SK-N-SH (cell line): ENCODE data around the gene UGT1A10. TPM values are rescaled to one million over a fixed set of nuclear protein-coding genes. Genes with fewer than 3 reads are reported as not detected.

ENCODE experiments used
- CTCF ChIA-PET: fragments of 300-600, 350-600 bp; formaldehyde crosslinking; extraction: SDS; loops from one replicate; lab custom pipeline; 2021; lab: Yijun Ruan, JAX
- POLR2A ChIA-PET: fragments of 350-600 bp; sonication (Branson Sonifier 250); formaldehyde crosslinking; extraction: SDS; loops from one replicate; lab custom pipeline; 2020; ENCODE audit warnings: antibody characterized with exemption, inconsistent platforms; lab: Yijun Ruan, JAX
- DNase-seq: peaks from one replicate; pipeline ENCODE4 v3.0.0; 2012
- H2AFZ ChIP-seq: fragments of 200-600 bp; sonication (generic); 2 replicates; pipeline ENCODE4 v1.8.1; 2016; ENCODE audit warnings: antibody characterized with exemption, mild to moderate bottlenecking, low read depth
- H3F3A ChIP-seq: fragments of 200-600 bp; sonication (generic); replicated peaks from 2 replicates; pipeline ENCODE3; 2016; ENCODE audit warnings: antibody characterized with exemption, mild to moderate bottlenecking; ENCODE audit not compliant: insufficient read depth
- H3K27ac ChIP-seq, 2 experiments: fragments of 200-500 bp in 1 of 2; fragments of 200-600 bp in 1 of 2; sonication (Bioruptor generic) in 1 of 2; sonication (generic), shearing (Covaris generic) in 1 of 2; 2 replicates each; pipeline versions ENCODE4 v1.5.1 to v1.6.1; 2014 to 2016; ENCODE audit warnings: low read depth in 2 of 2, inconsistent platforms in 1 of 2, low read length in 1 of 2, mild to moderate bottlenecking in 1 of 2, mixed read lengths in 1 of 2
- H3K27me3 ChIP-seq: fragments of 200-600 bp; sonication (generic), shearing (Covaris generic); 2 replicates; pipeline ENCODE4 v1.6.1; 2016; ENCODE audit warnings: mixed run types; ENCODE audit not compliant: insufficient read depth
- H3K36me3 ChIP-seq, 2 experiments: fragments of 200-500 bp in 1 of 2; fragments of 200-600 bp in 1 of 2; sonication (Bioruptor generic) in 1 of 2; sonication (generic) in 1 of 2; replicated peaks in 1 of 2; 2 replicates each; pipeline versions ENCODE3 to v1.5.1; 2014 to 2016; ENCODE audit warnings: low read length in 1 of 2, mild to moderate bottlenecking in 1 of 2; ENCODE audit not compliant: insufficient read depth in 2 of 2, control insufficient read depth in 1 of 2
- H3K4me1 ChIP-seq, 2 experiments: fragments of 200-500 bp in 1 of 2; fragments of 200-600 bp in 1 of 2; sonication (Bioruptor generic) in 1 of 2; sonication (generic), shearing (Covaris generic) in 1 of 2; 2 replicates each; pipeline versions ENCODE4 v1.5.1 to v1.6.1; 2014 to 2016; ENCODE audit warnings: low read depth in 1 of 2, low read length in 1 of 2, mixed run types in 1 of 2; ENCODE audit not compliant: insufficient read depth in 2 of 2, control insufficient read depth in 1 of 2
- H3K4me2 ChIP-seq: fragments of 200-600 bp; sonication (generic), shearing (Covaris generic); 2 replicates; pipeline ENCODE4 v1.6.1; 2017; ENCODE audit warnings: mixed run types
- H3K4me3 ChIP-seq, 2 experiments: fragments of 200-500 bp in 1 of 2; fragments of 200-600 bp in 1 of 2; sonication (Bioruptor generic) in 1 of 2; sonication (generic), shearing (Covaris generic) in 1 of 2; 2 replicates each; pipeline versions ENCODE4 v1.5.1 to v1.8.1; 2014 to 2016; ENCODE audit warnings: low read depth in 2 of 2, inconsistent platforms in 1 of 2, low read length in 1 of 2, mild to moderate bottlenecking in 1 of 2, mixed read lengths in 1 of 2, moderate library complexity in 1 of 2
- H3K79me2 ChIP-seq: fragments of 200-600 bp; sonication (generic); 2 replicates; pipeline ENCODE4 v1.8.1; 2017; ENCODE audit warnings: mild to moderate bottlenecking; ENCODE audit not compliant: insufficient read depth
- H3K9ac ChIP-seq: fragments of 200-600 bp; sonication (generic); 2 replicates; pipeline ENCODE4 v1.6.1; 2017; ENCODE audit warnings: mixed run types
- H3K9me2 ChIP-seq: fragments of 200-600 bp; sonication (generic); 2 replicates; pipeline ENCODE4 v1.6.1; 2017; ENCODE audit warnings: mixed run types
- H3K9me3 ChIP-seq: fragments of 200-600 bp; sonication (generic); 2 replicates; pipeline ENCODE4 v1.6.1; 2017; ENCODE audit warnings: mixed run types, mild to moderate bottlenecking, moderate library complexity
- H4K20me1 ChIP-seq: fragments of 200-600 bp; sonication (generic); 2 replicates; pipeline ENCODE4 v1.6.1; 2017; ENCODE audit warnings: mild to moderate bottlenecking, mixed run types; ENCODE audit not compliant: insufficient read depth
- CTCF ChIP-seq: fragments of 200-600 bp; sonication (generic); IDR thresholded peaks from 2 replicates; pipeline ENCODE4 v1.6.1; 2017; ENCODE audit warnings: antibody characterized with exemption, mild to moderate bottlenecking, moderate library complexity
- EP300 ChIP-seq, 2 experiments: IDR thresholded peaks; 2 replicates each; pipeline versions ENCODE4 v1.4.0 to v1.6.1; 2012; ENCODE audit warnings: borderline replicate concordance in 1 of 2, low read depth in 1 of 2, low read length in 1 of 2
- EZH2phosphoT487 ChIP-seq: fragments of 200-600 bp; sonication (generic); IDR thresholded peaks from 2 replicates; pipeline ENCODE4 v1.6.1; 2017; ENCODE audit warnings: low read depth, mixed run types, mild to moderate bottlenecking, antibody characterized with exemption, moderate library complexity, borderline replicate concordance
- FOSL2 ChIP-seq: IDR thresholded peaks from 2 replicates; pipeline ENCODE4 v1.4.0; 2012; ENCODE audit warnings: low read depth, mild to moderate bottlenecking, moderate library complexity, borderline replicate concordance
- FOXJ3 ChIP-seq: sonication (generic); formaldehyde crosslinking; IDR thresholded peaks from 2 replicates; pipeline ENCODE4 v1.5.1; 2020; ENCODE audit warnings: mild to moderate bottlenecking, missing genetic modification reagents
- GABPA ChIP-seq: IDR thresholded peaks from 2 replicates; pipeline ENCODE4 v1.4.0; 2012; ENCODE audit warnings: low read depth, mild to moderate bottlenecking
- GATA2 ChIP-seq: sonication (generic); formaldehyde crosslinking; IDR thresholded peaks from 2 replicates; pipeline ENCODE4 v1.5.0; 2020; ENCODE audit warnings: mild to moderate bottlenecking, missing genetic modification reagents
- MXI1 ChIP-seq: IDR thresholded peaks from 2 replicates; pipeline ENCODE4 v1.6.1; 2012; ENCODE audit warnings: mild to moderate bottlenecking, low read depth, low read length, improper control_type of control experiment
- NFIC ChIP-seq: IDR thresholded peaks from 2 replicates; pipeline ENCODE4 v1.4.0; 2012; ENCODE audit warnings: borderline replicate concordance
- NRF1 ChIP-seq: IDR thresholded peaks from 2 replicates; pipeline ENCODE4 v1.6.1; 2012; ENCODE audit warnings: low read depth, mild to moderate bottlenecking, low read length
- PBX3 ChIP-seq: IDR thresholded peaks from 2 replicates; pipeline ENCODE4; 2012
- RAD21 ChIP-seq: IDR thresholded peaks from 2 replicates; pipeline ENCODE4 v1.6.1; 2012; ENCODE audit warnings: mild to moderate bottlenecking, low read length
- RCOR1 ChIP-seq: fragments of 150-350 bp; IDR thresholded peaks from 2 replicates; pipeline ENCODE4 v1.6.1; 2017; ENCODE audit warnings: antibody characterized with exemption, low read length
- RFX5 ChIP-seq: IDR thresholded peaks from 2 replicates; pipeline ENCODE4 v1.6.1; 2012; ENCODE audit warnings: mild to moderate bottlenecking, improper control_type of control experiment, low read length
- TEAD4 ChIP-seq: IDR thresholded peaks from 2 replicates; pipeline ENCODE4 v1.4.0; 2012; ENCODE audit warnings: mild to moderate bottlenecking, borderline replicate concordance; ENCODE audit not compliant: insufficient read depth
- USF2 ChIP-seq: fragments of 150-350 bp; IDR thresholded peaks from 2 replicates; pipeline ENCODE4 v1.6.1; 2017; ENCODE audit warnings: antibody characterized with exemption, low read length, low read depth, borderline replicate concordance
- WGBS: methylation state at CpG from one replicate; pipeline ENCODE4 v1.1.6; 2017; ENCODE audit warnings: low lambda C conversion rate; 5-methylcytosine and 5-hydroxymethylcytosine counted together
- polyA plus RNA-seq, 3 experiments: library from polyadenylated mRNA; depleted of rRNA; stranded (reverse); fragments of >200 nt; gene quantifications; 2 replicates each; pipeline ENCODE4 v1.2.3, GENCODE V29; 2012

UGT1A10 gene
- polyA plus RNA-seq, 1 of the 3 experiments (the other 2 are of a cell fraction) = not detected

GRCh38 chr2:233740870-233741269 lies 104.6 kb downstream of the UGT1A10 start:
- no peak overlapping the region for H3K4me3 ChIP-seq
- TF ChIP-seq FOXJ3 (CRISPR knock-in tag) (no peak), CTCF (no peak), NRF1 (no peak), FOSL2 (no peak), RAD21 (no peak), MXI1 (no peak), RFX5 (no peak), GATA2 (no peak), RCOR1 (no peak), TEAD4 (no peak), USF2 (no peak), NFIC (no peak), EP300 (IDR thresholded peaks at IDR 0.05; ENCODE audit: borderline replicate concordance in 1 of 2, low read depth in 1 of 2, low read length in 1 of 2) (no peak), EZH2phosphoT487 (no peak), GABPA (no peak), PBX3 (no peak)
- TF ChIP-seq, all 33 proteins: peak for 0
- no peaks in the 10 kb centered on the region for H3K79me2 ChIP-seq

More at GRCh38 chr2:233740870-233741269, 104.6 kb downstream of the UGT1A10 start:
- Histone ChIP-seq H3K9me2 (no peaks in the 10 kb centered on the region), H3K9me3 (no peaks in the 10 kb centered on the region), H2AFZ (no peak overlapping the region), H3K36me3 (no peaks in the 10 kb centered on the region), H3K27me3 (no peaks in the 10 kb centered on the region), H3F3A (no peaks in the 10 kb centered on the region), H4K20me1 (no peaks in the 10 kb centered on the region), H3K27ac (no peak overlapping the region), H3K9ac (no peak overlapping the region), H3K4me1 (no peaks in the 10 kb centered on the region), H3K4me2 (no peak overlapping the region)
- DNase-seq = no peak
- 36% methylated on average over 2 of the region's 2 CpGs for WGBS
- POLR2A ChIA-PET = no interaction called here
- CTCF ChIA-PET = no interaction called here
